AG09309 (cell line): ENCODE data around the gene PPP4C.

Source experiments
- DNase-seq: peaks from one replicate; pipeline ENCODE4 v3.0.0-alpha.2; 2010; ENCODE audit warnings: low read depth
- H3K4me3 ChIP-seq: 2 replicates; pipeline ENCODE4 v1.5.1; 2011; ENCODE audit warnings: mild to moderate bottlenecking, low read depth, low read length, moderate library complexity; ENCODE audit not compliant: control insufficient read depth
- CTCF ChIP-seq: IDR thresholded peaks from 2 replicates; pipeline ENCODE4 v1.5.1; 2011; ENCODE audit warnings: mild to moderate bottlenecking, low read depth, low read length, inconsistent platforms; ENCODE audit not compliant: insufficient read depth, control insufficient read depth; ENCODE audit errors: missing control alignments

Gene PPP4C

GRCh38 chr16:30096105-30096861, 20.5 kb downstream of the PPP4C start, which contains the start of gene YPEL3:
YPEL3 (minus strand) TSS chr16:30096213; CDS start chr16:30095482, 731 bp downstream.
- H3K4me3 ChIP-seq, result peak within 1 kb of the TSS; percentile 74
- DNase-seq, result peak; percentile 55

GRCh38 chr16:30096862-30097563, 21.2 kb downstream of the PPP4C start:
- TF ChIP-seq CTCF, result no peak
- no peak for DNase-seq
- H3K4me3 ChIP-seq, result no peak overlapping the region

More at GRCh38 chr16:30096105-30096861, 20.5 kb downstream of the PPP4C start, which contains the start of gene YPEL3:
- no peak for TF ChIP-seq CTCF

DNA sequence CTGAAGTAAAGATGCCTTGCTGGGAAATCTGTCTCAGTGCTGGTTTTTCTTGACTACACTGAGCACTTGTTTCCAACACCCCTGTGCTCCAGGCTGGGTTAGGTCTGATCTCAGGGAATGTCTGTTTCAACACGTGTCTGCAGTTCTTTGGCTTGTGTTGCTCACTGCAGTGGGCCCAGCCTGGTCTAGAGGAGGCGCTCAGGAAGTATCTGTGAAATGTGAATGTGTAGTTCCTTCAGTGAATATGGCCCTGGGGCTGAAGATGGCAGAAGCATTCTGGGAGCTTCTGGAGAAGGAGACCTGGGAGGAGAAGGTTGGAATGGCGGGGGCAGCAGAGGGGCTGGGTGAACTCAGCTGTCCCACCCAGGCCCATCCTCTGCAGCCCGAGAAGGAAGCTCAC, 28.3 kb downstream of the PPP4C start:
- DNase-seq, result no peak
- no peak for TF ChIP-seq CTCF
- no peak overlapping the region for H3K4me3 ChIP-seq

DNA sequence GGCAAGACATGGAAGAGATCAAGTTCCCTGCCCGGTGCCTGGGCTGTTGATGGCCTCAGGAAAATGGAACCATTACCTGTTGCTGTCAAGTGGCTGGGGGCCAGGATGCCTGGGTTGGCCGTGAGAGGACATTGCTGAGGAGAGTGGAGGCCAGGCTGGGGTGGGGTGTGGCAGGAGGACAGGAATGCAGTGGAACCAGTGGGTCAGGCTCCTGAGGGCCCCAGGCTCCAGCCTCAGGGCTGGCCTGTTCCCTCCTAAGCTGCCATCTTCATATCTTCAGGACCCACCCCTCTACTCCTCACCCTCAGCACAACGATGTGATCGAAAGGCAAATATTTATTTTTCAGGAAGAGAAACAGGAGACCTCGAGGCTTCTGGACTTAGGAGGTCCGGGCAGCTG, 28.7 kb downstream of the PPP4C start:
- no peak overlapping the region for H3K4me3 ChIP-seq
- TF ChIP-seq CTCF, result no peak
- DNase-seq, result no peak

DNA sequence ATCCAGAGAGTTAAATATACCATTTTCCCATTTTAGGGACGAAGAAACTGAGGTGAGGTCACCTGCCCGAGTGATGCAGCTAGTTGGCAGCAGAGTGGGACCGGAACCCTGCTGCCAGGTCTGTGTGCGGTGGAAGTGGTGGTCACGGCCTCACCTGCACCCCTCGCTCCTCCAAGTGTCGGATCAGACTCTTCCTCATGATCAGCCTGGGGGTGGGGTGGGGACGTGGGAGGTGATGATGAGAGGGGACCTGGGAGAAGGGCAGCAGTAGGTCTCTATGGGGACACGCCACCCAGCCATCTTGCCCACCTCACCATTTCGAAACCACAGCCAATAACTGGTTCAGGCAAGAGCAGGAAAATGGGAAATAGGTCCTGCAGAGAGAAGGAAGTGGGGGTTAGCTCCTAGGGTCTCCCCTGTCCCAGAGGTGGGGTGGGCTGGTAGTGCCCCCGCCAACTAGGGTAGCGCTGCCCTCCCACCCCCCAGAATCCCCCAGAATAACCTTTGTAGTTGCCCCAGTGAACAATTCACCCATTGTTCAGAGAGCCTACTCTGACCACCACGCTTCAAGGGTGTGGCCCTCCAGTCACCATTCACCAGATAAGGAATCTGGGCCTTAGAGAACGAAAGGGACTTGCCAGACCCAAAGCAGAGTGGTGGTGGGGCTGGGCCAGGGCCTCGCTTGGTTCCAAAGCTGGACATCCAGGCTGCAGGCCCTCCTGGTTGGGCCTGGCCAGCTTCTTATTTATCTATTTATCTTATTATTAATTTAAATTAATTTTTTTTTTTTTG, 32.5 kb downstream of the PPP4C start:
- no peak for DNase-seq
- no peak for TF ChIP-seq CTCF
- no peak overlapping the region for H3K4me3 ChIP-seq

- no peak for DNase-seq
- TF ChIP-seq CTCF, result no peak
- no peak overlapping the region for H3K4me3 ChIP-seq
Observed at GRCh38 chr16:30110661-30111060, 34.9 kb downstream of the PPP4C start.
